ENCODE data around the gene ZIC4.

DNA sequence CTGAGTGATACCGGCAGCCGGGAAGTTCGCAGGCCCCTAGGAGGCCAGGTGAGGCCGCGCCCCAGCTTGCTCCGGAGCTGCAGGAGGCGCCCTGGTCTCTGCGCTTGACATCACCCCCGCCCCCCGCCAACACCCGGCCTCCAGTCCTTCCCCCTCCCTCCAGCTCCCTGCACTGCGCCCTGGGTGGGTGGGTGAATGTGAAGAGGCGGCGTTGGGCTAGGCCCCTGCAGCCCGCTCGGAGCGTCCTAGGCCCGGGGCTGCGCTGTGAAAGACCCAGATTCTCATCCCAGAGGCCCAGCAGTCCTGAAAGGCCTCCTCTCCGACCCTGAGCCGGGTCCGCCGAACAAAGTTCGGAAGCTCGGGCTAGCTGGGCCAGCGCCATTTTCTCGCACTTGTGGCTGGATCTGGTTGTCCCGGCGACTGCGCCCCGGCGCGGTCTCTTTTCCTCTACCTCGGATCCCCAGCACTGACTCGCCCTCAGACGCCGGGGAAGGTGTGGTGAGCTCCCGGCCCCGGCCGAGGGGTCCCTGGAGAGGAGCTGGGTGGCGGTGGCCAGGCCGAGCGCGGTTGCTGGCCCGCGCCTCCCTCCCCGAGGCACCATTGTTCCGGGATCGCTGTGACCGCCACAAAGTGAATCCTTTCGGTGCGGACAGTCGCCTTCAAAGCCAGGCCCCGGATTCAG is 12.9 kb downstream of the ZIC4 start:
- TF ChIP-seq, protein P1, sequence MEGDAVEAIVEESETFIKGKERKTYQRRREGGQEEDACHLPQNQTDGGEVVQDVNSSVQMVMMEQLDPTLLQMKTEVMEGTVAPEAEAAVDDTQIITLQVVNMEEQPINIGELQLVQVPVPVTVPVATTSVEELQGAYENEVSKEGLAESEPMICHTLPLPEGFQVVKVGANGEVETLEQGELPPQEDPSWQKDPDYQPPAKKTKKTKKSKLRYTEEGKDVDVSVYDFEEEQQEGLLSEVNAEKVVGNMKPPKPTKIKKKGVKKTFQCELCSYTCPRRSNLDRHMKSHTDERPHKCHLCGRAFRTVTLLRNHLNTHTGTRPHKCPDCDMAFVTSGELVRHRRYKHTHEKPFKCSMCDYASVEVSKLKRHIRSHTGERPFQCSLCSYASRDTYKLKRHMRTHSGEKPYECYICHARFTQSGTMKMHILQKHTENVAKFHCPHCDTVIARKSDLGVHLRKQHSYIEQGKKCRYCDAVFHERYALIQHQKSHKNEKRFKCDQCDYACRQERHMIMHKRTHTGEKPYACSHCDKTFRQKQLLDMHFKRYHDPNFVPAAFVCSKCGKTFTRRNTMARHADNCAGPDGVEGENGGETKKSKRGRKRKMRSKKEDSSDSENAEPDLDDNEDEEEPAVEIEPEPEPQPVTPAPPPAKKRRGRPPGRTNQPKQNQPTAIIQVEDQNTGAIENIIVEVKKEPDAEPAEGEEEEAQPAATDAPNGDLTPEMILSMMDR (IDR thresholded peaks at IDR 0.05; ENCODE audit: low read depth, low read length, missing input control) = no peak
- TF ChIP-seq YY1 (IDR thresholded peaks at IDR 0.05) (peak; percentile 82), RAD21 (IDR thresholded peaks at IDR 0.05) (no peak), TAF1 (conservative IDR thresholded peaks at IDR 0.05) (no peak), GABPA (IDR thresholded peaks at IDR 0.05 in 1 of 2, conservative IDR thresholded peaks at IDR 0.05 in 1 of 2) (no peak), SP1 (IDR thresholded peaks at IDR 0.05) (no peak), JUND (IDR thresholded peaks at IDR 0.05) (no peak), HNF4G (IDR thresholded peaks at IDR 0.05) (no peak), RXRA (IDR thresholded peaks at IDR 0.05) (no peak), EGR1 (IDR thresholded peaks at IDR 0.05; ENCODE audit: low read depth in 2 of 2) (no peak)
- TF ChIP-seq, protein P2, sequence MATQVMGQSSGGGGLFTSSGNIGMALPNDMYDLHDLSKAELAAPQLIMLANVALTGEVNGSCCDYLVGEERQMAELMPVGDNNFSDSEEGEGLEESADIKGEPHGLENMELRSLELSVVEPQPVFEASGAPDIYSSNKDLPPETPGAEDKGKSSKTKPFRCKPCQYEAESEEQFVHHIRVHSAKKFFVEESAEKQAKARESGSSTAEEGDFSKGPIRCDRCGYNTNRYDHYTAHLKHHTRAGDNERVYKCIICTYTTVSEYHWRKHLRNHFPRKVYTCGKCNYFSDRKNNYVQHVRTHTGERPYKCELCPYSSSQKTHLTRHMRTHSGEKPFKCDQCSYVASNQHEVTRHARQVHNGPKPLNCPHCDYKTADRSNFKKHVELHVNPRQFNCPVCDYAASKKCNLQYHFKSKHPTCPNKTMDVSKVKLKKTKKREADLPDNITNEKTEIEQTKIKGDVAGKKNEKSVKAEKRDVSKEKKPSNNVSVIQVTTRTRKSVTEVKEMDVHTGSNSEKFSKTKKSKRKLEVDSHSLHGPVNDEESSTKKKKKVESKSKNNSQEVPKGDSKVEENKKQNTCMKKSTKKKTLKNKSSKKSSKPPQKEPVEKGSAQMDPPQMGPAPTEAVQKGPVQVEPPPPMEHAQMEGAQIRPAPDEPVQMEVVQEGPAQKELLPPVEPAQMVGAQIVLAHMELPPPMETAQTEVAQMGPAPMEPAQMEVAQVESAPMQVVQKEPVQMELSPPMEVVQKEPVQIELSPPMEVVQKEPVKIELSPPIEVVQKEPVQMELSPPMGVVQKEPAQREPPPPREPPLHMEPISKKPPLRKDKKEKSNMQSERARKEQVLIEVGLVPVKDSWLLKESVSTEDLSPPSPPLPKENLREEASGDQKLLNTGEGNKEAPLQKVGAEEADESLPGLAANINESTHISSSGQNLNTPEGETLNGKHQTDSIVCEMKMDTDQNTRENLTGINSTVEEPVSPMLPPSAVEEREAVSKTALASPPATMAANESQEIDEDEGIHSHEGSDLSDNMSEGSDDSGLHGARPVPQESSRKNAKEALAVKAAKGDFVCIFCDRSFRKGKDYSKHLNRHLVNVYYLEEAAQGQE (IDR thresholded peaks at IDR 0.05) = no peak
- TF ChIP-seq, protein P3, sequence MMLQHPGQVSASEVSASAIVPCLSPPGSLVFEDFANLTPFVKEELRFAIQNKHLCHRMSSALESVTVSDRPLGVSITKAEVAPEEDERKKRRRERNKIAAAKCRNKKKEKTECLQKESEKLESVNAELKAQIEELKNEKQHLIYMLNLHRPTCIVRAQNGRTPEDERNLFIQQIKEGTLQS (IDR thresholded peaks at IDR 0.05) = no peak
- TF ChIP-seq, protein P4, sequence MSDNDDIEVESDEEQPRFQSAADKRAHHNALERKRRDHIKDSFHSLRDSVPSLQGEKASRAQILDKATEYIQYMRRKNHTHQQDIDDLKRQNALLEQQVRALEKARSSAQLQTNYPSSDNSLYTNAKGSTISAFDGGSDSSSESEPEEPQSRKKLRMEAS (IDR thresholded peaks at IDR 0.05) = no peak
